Neural progenitor cell (in vitro differentiated cells): Measurements from ENCODE around the gene ITGA2. TPM values are rescaled to one million over a fixed set of nuclear protein-coding genes. Genes with fewer than 3 reads are reported as not detected.
"Not testable (repeated sequence)": the region's sequence is repeated elsewhere in the genome, so short reads cannot be mapped to it uniquely, and the experiment has no call there.

Experiments used
- DNase-seq: peaks from one replicate; pipeline ENCODE4 v3.0.0-alpha.2; 2016; ENCODE audit warnings: low spot score
- H2AFZ ChIP-seq: fragments of 200-600 bp; sonication (generic); replicated peaks from 2 replicates; pipeline ENCODE4 v1.6.1; 2016; ENCODE audit warnings: antibody characterized with exemption
- H3F3A ChIP-seq: fragments of 200-600 bp; sonication (generic); 2 replicates; pipeline ENCODE4 v1.6.1; 2016; ENCODE audit warnings: antibody characterized with exemption, low read depth
- H3K27ac ChIP-seq: fragments of 200-600 bp; sonication (generic); 2 replicates; pipeline ENCODE4 v1.5.1; 2016; ENCODE audit warnings: mild to moderate bottlenecking
- H3K27me3 ChIP-seq: fragments of 200-600 bp; sonication (generic); 2 replicates; pipeline ENCODE4 v1.6.1; 2016; ENCODE audit warnings: mild to moderate bottlenecking, moderate library complexity
- H3K36me3 ChIP-seq: fragments of 200-600 bp; sonication (generic); 2 replicates; pipeline ENCODE4 v1.5.1; 2016
- H3K4me1 ChIP-seq: fragments of 200-600 bp; sonication (generic); 2 replicates; pipeline ENCODE4 v1.6.1; 2016; ENCODE audit warnings: mixed run types
- H3K4me2 ChIP-seq: fragments of 200-600 bp; sonication (generic); 2 replicates; pipeline ENCODE4 v1.6.1; 2016
- H3K4me3 ChIP-seq: fragments of 200-600 bp; sonication (generic); 2 replicates; pipeline ENCODE4 v1.5.1; 2016
- H3K79me2 ChIP-seq: fragments of 200-600 bp; sonication (generic); 2 replicates; pipeline ENCODE4 v1.6.1; 2016; ENCODE audit warnings: low read depth
- H3K9ac ChIP-seq: fragments of 200-600 bp; sonication (generic); 2 replicates; pipeline ENCODE4 v1.6.1; 2016
- H3K9me3 ChIP-seq: fragments of 200-600 bp; sonication (generic); 2 replicates; pipeline ENCODE4 v1.5.1; 2016; ENCODE audit warnings: low read depth
- H4K20me1 ChIP-seq: fragments of 200-600 bp; sonication (generic); 2 replicates; pipeline ENCODE4 v1.6.1; 2016; ENCODE audit warnings: low read depth
- H3K27ac Mint-ChIP-seq: 3 replicates; pipeline ENCODE4 v1.8.0; 2021; ENCODE audit warnings: mixed read lengths
- H3K27me3 Mint-ChIP-seq: 2 replicates; pipeline ENCODE4 v1.8.0; 2022; ENCODE audit warnings: low read depth, mild to moderate bottlenecking, inconsistent platforms, moderate library complexity, mixed read lengths; ENCODE audit not compliant: insufficient read depth
- H3K36me3 Mint-ChIP-seq: 3 replicates; pipeline ENCODE4 v1.8.0; 2021; ENCODE audit warnings: mixed read lengths
- H3K4me1 Mint-ChIP-seq: 3 replicates; pipeline ENCODE4 v1.8.0; 2021; ENCODE audit warnings: mixed read lengths
- H3K4me3 Mint-ChIP-seq: 3 replicates; pipeline ENCODE4 v1.8.0; 2021; ENCODE audit warnings: mild to moderate bottlenecking, moderate library complexity, mixed read lengths
- H3K9me3 Mint-ChIP-seq: 3 replicates; pipeline ENCODE4 v1.8.0; 2020; ENCODE audit warnings: mixed read lengths
- EZH2 ChIP-seq: fragments of 200-600 bp; sonication (generic); IDR thresholded peaks from 2 replicates; pipeline ENCODE4 v1.6.1; 2017; ENCODE audit warnings: antibody characterized with exemption, mild to moderate bottlenecking, moderate library complexity
- EZH2phosphoT487 ChIP-seq: fragments of 200-600 bp; sonication (generic); IDR thresholded peaks from 2 replicates; pipeline ENCODE4 v1.6.1; 2017; ENCODE audit warnings: antibody characterized with exemption
- total RNA-seq: library from RNA; depleted of rRNA; stranded (reverse); fragments of >200 nt; gene quantifications from 2 replicates; pipeline ENCODE4 v1.2.3, GENCODE V29; 2015; ENCODE audit warnings: low replicate concordance
- TF ChIP-seq, protein P1 (sequence below): fragments of 200-600 bp; sonication (generic); IDR thresholded peaks from 2 replicates; pipeline ENCODE4 v1.5.1; 2017; ENCODE audit warnings: antibody characterized with exemption, mild to moderate bottlenecking

Gene ITGA2
- total RNA-seq, 1 donor from 2014 or later: 2.6 TPM

DNA sequence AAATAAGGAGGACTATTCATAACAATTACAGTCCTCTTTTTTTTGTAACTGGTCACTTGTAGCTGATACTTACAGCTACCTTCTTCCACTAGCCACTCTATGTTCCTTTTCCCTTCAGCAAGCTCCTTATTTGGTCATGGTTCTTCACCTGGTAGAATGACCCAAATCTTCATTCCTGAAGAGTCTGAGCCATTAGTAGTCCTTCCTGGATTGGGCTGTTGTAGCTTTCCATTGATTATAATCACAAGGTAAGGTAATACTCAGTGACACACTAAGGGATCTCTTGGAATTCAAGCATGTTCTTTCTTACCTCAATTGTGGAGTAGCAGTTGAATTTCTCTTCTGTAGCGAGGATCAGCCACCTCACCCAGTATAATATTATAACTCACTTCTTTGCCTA, 25.5 kb upstream of the ITGA2 start:
- H3K4me3 Mint-ChIP-seq: no peak overlapping the region
- no peak overlapping the region for H3K9ac ChIP-seq
- no peaks in the 10 kb centered on the region for H3K36me3 ChIP-seq
- no peaks in the 10 kb centered on the region for H3K27me3 Mint-ChIP-seq
- no peak for DNase-seq
- H3K4me2 ChIP-seq: no peak overlapping the region
- H3K79me2 ChIP-seq: no peaks in the 10 kb centered on the region
- TF ChIP-seq, protein P1, sequence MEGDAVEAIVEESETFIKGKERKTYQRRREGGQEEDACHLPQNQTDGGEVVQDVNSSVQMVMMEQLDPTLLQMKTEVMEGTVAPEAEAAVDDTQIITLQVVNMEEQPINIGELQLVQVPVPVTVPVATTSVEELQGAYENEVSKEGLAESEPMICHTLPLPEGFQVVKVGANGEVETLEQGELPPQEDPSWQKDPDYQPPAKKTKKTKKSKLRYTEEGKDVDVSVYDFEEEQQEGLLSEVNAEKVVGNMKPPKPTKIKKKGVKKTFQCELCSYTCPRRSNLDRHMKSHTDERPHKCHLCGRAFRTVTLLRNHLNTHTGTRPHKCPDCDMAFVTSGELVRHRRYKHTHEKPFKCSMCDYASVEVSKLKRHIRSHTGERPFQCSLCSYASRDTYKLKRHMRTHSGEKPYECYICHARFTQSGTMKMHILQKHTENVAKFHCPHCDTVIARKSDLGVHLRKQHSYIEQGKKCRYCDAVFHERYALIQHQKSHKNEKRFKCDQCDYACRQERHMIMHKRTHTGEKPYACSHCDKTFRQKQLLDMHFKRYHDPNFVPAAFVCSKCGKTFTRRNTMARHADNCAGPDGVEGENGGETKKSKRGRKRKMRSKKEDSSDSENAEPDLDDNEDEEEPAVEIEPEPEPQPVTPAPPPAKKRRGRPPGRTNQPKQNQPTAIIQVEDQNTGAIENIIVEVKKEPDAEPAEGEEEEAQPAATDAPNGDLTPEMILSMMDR: no peak
- no peak for TF ChIP-seq EZH2
- TF ChIP-seq EZH2phosphoT487: no peak
- peaks cover 4% of the 10 kb centered on the region for H3K9me3 Mint-ChIP-seq
- no peak overlapping the region for H2AFZ ChIP-seq
- no peaks in the 10 kb centered on the region for H3K4me1 Mint-ChIP-seq
- no peaks in the 10 kb centered on the region for H3K4me1 ChIP-seq
- no peak overlapping the region for H3K4me3 ChIP-seq
- H4K20me1 ChIP-seq: no peaks in the 10 kb centered on the region
- H3K36me3 Mint-ChIP-seq: no peaks in the 10 kb centered on the region
- H3K27me3 ChIP-seq: no peaks in the 10 kb centered on the region
- H3K27ac ChIP-seq: no peak overlapping the region
- H3K9me3 ChIP-seq: no peaks in the 10 kb centered on the region
- H3F3A ChIP-seq: no peaks in the 10 kb centered on the region
- no peak overlapping the region for H3K27ac Mint-ChIP-seq

DNA sequence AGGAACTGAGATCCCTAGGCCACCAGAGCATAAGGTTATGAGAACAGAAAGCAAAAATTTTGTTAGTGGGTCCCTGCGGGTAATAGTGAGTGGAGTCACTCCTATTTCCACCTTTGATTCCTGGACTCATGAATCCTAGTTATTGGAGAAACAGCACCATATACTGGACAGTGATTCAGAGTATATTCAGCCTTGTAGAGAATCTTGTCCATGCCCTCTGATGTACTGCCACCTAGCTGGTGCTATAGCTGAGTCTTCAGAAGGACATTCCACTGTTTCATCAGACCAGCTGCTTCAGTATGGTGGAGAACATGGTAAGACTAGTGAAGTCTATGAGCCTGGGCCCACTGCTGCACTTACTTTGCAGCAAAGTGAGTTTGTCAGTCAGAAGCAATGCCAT, 25.0 kb upstream of the ITGA2 start:
- Histone ChIP-seq H3K4me2 (no peak overlapping the region), H4K20me1 (no peaks in the 10 kb centered on the region), H3K36me3 (no peaks in the 10 kb centered on the region), H2AFZ (no peak overlapping the region), H3F3A (no peaks in the 10 kb centered on the region), H3K4me1 (no peaks in the 10 kb centered on the region), H3K4me3 (no peak overlapping the region), H3K79me2 (no peaks in the 10 kb centered on the region), H3K9me3 (no peaks in the 10 kb centered on the region), H3K27ac (no peak overlapping the region), H3K27me3 (no peaks in the 10 kb centered on the region), H3K9ac (no peak overlapping the region)
- TF ChIP-seq EZH2phosphoT487 (no peak), EZH2 (no peak)
- TF ChIP-seq, protein P1: no peak
- Mint-ChIP-seq H3K4me3 (no peak overlapping the region), H3K27me3 (no peaks in the 10 kb centered on the region), H3K36me3 (no peaks in the 10 kb centered on the region), H3K9me3 (peaks cover 8% of the 10 kb centered on the region), H3K4me1 (no peaks in the 10 kb centered on the region), H3K27ac (no peak overlapping the region)
- no peak for DNase-seq

DNA sequence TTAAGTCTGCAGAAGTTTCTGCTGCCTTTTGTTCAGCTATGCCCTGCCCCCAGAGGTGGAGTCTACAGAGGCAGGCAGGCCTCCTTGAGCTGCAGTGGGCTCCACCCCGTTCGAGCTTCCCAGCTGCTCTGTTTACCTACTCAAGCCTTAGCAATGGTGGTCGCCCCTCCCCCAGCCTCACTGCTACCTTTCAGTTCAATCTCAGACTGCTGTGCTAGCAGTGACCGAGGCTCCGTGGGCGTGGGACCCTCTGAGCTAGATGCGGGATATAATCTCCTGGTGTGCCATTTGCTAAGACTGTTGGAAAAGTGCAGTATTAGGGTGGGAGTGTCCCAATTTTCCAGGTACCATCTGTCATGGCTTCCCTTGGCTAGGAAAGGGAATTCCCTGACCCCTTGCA, 13.0 kb upstream of the ITGA2 start:
- not testable (repeated sequence) for H3K27me3 Mint-ChIP-seq, H3K9me3 ChIP-seq, H3K27me3 ChIP-seq, DNase-seq, H3K4me1 ChIP-seq, H3K4me3 ChIP-seq, H3F3A ChIP-seq, H2AFZ ChIP-seq, H3K4me1 Mint-ChIP-seq, H3K4me2 ChIP-seq, H4K20me1 ChIP-seq, H3K27ac ChIP-seq, H3K79me2 ChIP-seq, H3K27ac Mint-ChIP-seq, H3K36me3 ChIP-seq, H3K4me3 Mint-ChIP-seq, H3K36me3 Mint-ChIP-seq, H3K9ac ChIP-seq
- H3K9me3 Mint-ChIP-seq: peaks cover 12% of the 10 kb centered on the region

DNA sequence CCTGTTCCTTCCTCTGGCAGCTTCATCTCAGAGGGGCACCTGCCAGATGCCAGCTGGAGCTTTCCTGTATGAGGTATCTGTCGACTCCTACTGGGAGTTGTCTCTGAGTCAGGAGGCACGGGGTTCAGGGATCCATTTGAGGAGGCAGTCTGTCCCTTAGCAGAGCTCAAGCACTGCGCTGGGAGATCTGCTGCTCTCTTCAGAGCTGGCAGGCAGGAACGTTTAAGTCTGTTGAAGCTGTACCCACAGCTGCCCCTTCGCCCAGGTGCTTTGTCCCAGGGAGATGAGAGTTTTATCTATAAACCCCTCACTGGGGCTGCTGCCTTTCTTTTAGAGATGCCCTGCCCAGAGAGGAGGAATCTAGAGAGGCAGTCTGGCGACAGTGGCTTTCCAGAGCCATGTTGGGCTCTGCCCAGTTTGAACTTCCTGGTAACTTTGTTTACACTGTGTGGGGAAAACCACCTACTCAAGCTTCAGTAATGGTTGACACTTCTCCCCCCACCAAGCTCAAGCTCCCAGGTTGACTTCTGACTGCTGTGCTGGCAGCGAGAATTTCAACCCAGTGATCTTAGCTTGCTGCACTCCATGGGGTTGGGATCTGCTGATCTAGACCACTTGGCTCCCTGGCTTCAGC, 11.8 kb upstream of the ITGA2 start:
- H3K9ac ChIP-seq: no peak overlapping the region

More for the DNA sequence above, 11.8 kb upstream of the ITGA2 start:
- peaks cover 12% of the 10 kb centered on the region for H3K9me3 Mint-ChIP-seq
- no peak overlapping the region for H2AFZ ChIP-seq
- no peak for TF ChIP-seq EZH2
- TF ChIP-seq, protein P1: no peak
- H3K27ac Mint-ChIP-seq: no peak overlapping the region
- H3K9me3 ChIP-seq: peaks cover 3% of the 10 kb centered on the region
- no peak for DNase-seq
- H3K4me2 ChIP-seq: no peak overlapping the region
- no peaks in the 10 kb centered on the region for H3F3A ChIP-seq
- no peaks in the 10 kb centered on the region for H3K79me2 ChIP-seq
- H3K27ac ChIP-seq: no peak overlapping the region
- H3K4me1 Mint-ChIP-seq: no peaks in the 10 kb centered on the region
- H3K27me3 ChIP-seq: no peaks in the 10 kb centered on the region
- H3K27me3 Mint-ChIP-seq: no peaks in the 10 kb centered on the region
- no peaks in the 10 kb centered on the region for H4K20me1 ChIP-seq
- no peak overlapping the region for H3K4me3 Mint-ChIP-seq
- H3K4me3 ChIP-seq: no peak overlapping the region
- H3K4me1 ChIP-seq: no peaks in the 10 kb centered on the region
- H3K36me3 Mint-ChIP-seq: no peaks in the 10 kb centered on the region
- H3K36me3 ChIP-seq: no peaks in the 10 kb centered on the region
